ENCODE data around the gene HID1. TPM values are rescaled to one million over a fixed set of nuclear protein-coding genes. Genes with fewer than 3 reads are reported as not detected.

HID1 gene
- total and polyA plus RNA-seq, 2 experiments from 2014 or later = 8.7 to 10.9 TPM

DNA sequence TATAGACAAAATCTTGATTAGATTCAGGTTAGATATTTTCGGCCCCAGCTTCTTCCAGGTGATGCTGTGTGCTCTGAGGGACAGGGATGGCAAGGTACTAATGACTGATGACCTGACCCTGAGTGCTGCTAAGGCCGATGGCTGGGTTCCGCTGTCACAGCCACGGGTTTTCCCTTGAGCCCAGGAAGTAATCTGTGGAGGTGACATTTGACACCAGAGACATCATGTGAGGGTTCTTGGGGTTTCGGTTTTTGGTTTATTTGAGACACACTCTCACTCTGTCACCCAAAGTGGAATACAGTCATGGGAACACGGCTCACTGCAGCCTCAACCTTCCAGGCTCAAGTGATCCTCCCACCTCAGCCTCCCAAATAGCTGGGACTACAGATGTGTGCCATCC is 27.0 kb downstream of the HID1 start:
- H3K4me2 ChIP-seq = no peak overlapping the region
- no peaks in the 10 kb centered on the region for H3F3A ChIP-seq (replicated peaks; ENCODE audit: low read depth)
- no peak overlapping the region for H3K4me3 ChIP-seq
- H3K36me3 Mint-ChIP-seq (ENCODE audit: low read depth) = no peaks in the 10 kb centered on the region
- H4K20me1 ChIP-seq (replicated peaks; ENCODE audit: insufficient read depth) = no peaks in the 10 kb centered on the region
- peaks cover 3% of the 10 kb centered on the region; the same call in 1 of the 2 replicates for H3K27me3 ChIP-seq (ENCODE audit: insufficient read depth)
- H2AFZ ChIP-seq = no peak overlapping the region
- peaks cover 16% of the 10 kb centered on the region for H3K27me3 Mint-ChIP-seq (ENCODE audit: insufficient read depth, low read depth, poor library complexity)
- H3K4me1 ChIP-seq (ENCODE audit: insufficient read depth) = 0 out of 2 replicates have a peak, but pooled peaks cover 4% of the 10 kb centered on the region
- TF ChIP-seq EZH2phosphoT487 (IDR thresholded peaks at IDR 0.05; ENCODE audit: unreplicated experiment) (no peak), ZNF331 (CRISPR knock-in tag; IDR thresholded peaks at IDR 0.05; ENCODE audit: low read depth) (no peak), POLR2AphosphoS5 (IDR thresholded peaks at IDR 0.05; ENCODE audit: low read depth) (no peak), ZNF114 (CRISPR knock-in tag; IDR thresholded peaks at IDR 0.05) (no peak), EZH2 (IDR thresholded peaks at IDR 0.05; ENCODE audit: low read depth, unreplicated experiment) (no peak), CREB1 (CRISPR knock-in tag; IDR thresholded peaks at IDR 0.05; ENCODE audit: low read depth) (no peak), JUNB (IDR thresholded peaks at IDR 0.05; ENCODE audit: unreplicated experiment) (no peak), NANOG (IDR thresholded peaks at IDR 0.05; ENCODE audit: borderline replicate concordance) (no peak), STAT1 (IDR thresholded peaks at IDR 0.05; ENCODE audit: unreplicated experiment) (no peak)
- TF ChIP-seq, protein P1, sequence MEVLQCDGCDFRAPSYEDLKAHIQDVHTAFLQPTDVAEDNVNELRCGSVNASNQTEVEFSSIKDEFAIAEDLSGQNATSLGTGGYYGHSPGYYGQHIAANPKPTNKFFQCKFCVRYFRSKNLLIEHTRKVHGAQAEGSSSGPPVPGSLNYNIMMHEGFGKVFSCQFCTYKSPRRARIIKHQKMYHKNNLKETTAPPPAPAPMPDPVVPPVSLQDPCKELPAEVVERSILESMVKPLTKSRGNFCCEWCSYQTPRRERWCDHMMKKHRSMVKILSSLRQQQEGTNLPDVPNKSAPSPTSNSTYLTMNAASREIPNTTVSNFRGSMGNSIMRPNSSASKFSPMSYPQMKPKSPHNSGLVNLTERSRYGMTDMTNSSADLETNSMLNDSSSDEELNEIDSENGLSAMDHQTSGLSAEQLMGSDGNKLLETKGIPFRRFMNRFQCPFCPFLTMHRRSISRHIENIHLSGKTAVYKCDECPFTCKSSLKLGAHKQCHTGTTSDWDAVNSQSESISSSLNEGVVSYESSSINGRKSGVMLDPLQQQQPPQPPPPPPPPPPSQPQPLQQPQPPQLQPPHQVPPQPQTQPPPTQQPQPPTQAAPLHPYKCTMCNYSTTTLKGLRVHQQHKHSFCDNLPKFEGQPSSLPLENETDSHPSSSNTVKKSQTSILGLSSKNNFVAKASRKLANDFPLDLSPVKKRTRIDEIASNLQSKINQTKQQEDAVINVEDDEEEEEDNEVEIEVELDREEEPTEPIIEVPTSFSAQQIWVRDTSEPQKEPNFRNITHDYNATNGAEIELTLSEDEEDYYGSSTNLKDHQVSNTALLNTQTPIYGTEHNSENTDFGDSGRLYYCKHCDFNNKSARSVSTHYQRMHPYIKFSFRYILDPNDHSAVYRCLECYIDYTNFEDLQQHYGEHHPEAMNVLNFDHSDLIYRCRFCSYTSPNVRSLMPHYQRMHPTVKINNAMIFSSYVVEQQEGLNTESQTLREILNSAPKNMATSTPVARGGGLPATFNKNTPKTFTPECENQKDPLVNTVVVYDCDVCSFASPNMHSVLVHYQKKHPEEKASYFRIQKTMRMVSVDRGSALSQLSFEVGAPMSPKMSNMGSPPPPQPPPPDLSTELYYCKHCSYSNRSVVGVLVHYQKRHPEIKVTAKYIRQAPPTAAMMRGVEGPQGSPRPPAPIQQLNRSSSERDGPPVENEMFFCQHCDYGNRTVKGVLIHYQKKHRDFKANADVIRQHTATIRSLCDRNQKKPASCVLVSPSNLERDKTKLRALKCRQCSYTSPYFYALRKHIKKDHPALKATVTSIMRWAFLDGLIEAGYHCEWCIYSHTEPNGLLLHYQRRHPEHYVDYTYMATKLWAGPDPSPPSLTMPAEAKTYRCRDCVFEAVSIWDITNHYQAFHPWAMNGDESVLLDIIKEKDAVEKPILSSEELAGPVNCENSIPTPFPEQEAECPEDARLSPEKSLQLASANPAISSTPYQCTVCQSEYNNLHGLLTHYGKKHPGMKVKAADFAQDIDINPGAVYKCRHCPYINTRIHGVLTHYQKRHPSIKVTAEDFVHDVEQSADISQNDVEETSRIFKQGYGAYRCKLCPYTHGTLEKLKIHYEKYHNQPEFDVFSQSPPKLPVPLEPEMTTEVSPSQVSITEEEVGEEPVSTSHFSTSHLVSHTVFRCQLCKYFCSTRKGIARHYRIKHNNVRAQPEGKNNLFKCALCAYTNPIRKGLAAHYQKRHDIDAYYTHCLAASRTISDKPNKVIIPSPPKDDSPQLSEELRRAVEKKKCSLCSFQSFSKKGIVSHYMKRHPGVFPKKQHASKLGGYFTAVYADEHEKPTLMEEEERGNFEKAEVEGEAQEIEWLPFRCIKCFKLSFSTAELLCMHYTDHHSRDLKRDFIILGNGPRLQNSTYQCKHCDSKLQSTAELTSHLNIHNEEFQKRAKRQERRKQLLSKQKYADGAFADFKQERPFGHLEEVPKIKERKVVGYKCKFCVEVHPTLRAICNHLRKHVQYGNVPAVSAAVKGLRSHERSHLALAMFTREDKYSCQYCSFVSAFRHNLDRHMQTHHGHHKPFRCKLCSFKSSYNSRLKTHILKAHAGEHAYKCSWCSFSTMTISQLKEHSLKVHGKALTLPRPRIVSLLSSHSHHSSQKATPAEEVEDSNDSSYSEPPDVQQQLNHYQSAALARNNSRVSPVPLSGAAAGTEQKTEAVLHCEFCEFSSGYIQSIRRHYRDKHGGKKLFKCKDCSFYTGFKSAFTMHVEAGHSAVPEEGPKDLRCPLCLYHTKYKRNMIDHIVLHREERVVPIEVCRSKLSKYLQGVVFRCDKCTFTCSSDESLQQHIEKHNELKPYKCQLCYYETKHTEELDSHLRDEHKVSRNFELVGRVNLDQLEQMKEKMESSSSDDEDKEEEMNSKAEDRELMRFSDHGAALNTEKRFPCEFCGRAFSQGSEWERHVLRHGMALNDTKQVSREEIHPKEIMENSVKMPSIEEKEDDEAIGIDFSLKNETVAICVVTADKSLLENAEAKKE (CRISPR knock-in tag; IDR thresholded peaks at IDR 0.05) = no peak
- TF ChIP-seq, protein P2, sequence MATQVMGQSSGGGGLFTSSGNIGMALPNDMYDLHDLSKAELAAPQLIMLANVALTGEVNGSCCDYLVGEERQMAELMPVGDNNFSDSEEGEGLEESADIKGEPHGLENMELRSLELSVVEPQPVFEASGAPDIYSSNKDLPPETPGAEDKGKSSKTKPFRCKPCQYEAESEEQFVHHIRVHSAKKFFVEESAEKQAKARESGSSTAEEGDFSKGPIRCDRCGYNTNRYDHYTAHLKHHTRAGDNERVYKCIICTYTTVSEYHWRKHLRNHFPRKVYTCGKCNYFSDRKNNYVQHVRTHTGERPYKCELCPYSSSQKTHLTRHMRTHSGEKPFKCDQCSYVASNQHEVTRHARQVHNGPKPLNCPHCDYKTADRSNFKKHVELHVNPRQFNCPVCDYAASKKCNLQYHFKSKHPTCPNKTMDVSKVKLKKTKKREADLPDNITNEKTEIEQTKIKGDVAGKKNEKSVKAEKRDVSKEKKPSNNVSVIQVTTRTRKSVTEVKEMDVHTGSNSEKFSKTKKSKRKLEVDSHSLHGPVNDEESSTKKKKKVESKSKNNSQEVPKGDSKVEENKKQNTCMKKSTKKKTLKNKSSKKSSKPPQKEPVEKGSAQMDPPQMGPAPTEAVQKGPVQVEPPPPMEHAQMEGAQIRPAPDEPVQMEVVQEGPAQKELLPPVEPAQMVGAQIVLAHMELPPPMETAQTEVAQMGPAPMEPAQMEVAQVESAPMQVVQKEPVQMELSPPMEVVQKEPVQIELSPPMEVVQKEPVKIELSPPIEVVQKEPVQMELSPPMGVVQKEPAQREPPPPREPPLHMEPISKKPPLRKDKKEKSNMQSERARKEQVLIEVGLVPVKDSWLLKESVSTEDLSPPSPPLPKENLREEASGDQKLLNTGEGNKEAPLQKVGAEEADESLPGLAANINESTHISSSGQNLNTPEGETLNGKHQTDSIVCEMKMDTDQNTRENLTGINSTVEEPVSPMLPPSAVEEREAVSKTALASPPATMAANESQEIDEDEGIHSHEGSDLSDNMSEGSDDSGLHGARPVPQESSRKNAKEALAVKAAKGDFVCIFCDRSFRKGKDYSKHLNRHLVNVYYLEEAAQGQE (IDR thresholded peaks at IDR 0.05; ENCODE audit: unreplicated experiment) = no peak
- TF ChIP-seq, protein P3, sequence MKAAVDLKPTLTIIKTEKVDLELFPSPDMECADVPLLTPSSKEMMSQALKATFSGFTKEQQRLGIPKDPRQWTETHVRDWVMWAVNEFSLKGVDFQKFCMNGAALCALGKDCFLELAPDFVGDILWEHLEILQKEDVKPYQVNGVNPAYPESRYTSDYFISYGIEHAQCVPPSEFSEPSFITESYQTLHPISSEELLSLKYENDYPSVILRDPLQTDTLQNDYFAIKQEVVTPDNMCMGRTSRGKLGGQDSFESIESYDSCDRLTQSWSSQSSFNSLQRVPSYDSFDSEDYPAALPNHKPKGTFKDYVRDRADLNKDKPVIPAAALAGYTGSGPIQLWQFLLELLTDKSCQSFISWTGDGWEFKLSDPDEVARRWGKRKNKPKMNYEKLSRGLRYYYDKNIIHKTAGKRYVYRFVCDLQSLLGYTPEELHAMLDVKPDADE (IDR thresholded peaks at IDR 0.05) = no peak
- TF ChIP-seq, protein P4, sequence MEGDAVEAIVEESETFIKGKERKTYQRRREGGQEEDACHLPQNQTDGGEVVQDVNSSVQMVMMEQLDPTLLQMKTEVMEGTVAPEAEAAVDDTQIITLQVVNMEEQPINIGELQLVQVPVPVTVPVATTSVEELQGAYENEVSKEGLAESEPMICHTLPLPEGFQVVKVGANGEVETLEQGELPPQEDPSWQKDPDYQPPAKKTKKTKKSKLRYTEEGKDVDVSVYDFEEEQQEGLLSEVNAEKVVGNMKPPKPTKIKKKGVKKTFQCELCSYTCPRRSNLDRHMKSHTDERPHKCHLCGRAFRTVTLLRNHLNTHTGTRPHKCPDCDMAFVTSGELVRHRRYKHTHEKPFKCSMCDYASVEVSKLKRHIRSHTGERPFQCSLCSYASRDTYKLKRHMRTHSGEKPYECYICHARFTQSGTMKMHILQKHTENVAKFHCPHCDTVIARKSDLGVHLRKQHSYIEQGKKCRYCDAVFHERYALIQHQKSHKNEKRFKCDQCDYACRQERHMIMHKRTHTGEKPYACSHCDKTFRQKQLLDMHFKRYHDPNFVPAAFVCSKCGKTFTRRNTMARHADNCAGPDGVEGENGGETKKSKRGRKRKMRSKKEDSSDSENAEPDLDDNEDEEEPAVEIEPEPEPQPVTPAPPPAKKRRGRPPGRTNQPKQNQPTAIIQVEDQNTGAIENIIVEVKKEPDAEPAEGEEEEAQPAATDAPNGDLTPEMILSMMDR (conservative IDR thresholded peaks at IDR 0.05; ENCODE audit: low read depth in 2 of 2) = no peak
- DNase-seq (ENCODE audit: low spot score) = no peak
- H3K27ac ChIP-seq (ENCODE audit: low read depth) = no peak overlapping the region
- no peak for ATAC-seq
- H3K9me3 Mint-ChIP-seq = no peaks in the 10 kb centered on the region
- H3K4me1 Mint-ChIP-seq = peaks cover 13% of the 10 kb centered on the region
- H3K79me2 ChIP-seq (replicated peaks; ENCODE audit: insufficient read depth) = no peaks in the 10 kb centered on the region
- no peak overlapping the region for H3K4me3 Mint-ChIP-seq
- H3K36me3 ChIP-seq (ENCODE audit: insufficient read depth) = no peaks in the 10 kb centered on the region
- H3K27ac Mint-ChIP-seq = no peak overlapping the region
- no peaks in the 10 kb centered on the region for H3K9me2 ChIP-seq (ENCODE audit: insufficient read depth)

Measured in GM23338 (cell line).